GM18867 (cell line): ENCODE data around the gene SAXO1.

ENCODE experiments used
- ATAC-seq: cut with Tn5 transposase; IDR thresholded peaks from one replicate; pipeline ENCODE4 v1.9.1; 2021; ENCODE audit warnings: mild to moderate bottlenecking, moderate library complexity; ENCODE audit not compliant: unreplicated experiment

Gene SAXO1

GRCh38 chr9:18888290-18888689 lies 144.7 kb downstream of the SAXO1 start:
- no peak for ATAC-seq

- no peak for ATAC-seq
These were observed 145.5 kb downstream of the SAXO1 start for GRCh38 chr9:18887546-18887945.

- no peak for ATAC-seq
These were observed 151.3 kb downstream of the SAXO1 start for GRCh38 chr9:18881758-18882157.

GRCh38 chr9:18877984-18878383 lies 155.0 kb downstream of the SAXO1 start:
- no peak for ATAC-seq
